Measurements from ENCODE around the gene HCN3.

The HCN3 gene

DNA sequence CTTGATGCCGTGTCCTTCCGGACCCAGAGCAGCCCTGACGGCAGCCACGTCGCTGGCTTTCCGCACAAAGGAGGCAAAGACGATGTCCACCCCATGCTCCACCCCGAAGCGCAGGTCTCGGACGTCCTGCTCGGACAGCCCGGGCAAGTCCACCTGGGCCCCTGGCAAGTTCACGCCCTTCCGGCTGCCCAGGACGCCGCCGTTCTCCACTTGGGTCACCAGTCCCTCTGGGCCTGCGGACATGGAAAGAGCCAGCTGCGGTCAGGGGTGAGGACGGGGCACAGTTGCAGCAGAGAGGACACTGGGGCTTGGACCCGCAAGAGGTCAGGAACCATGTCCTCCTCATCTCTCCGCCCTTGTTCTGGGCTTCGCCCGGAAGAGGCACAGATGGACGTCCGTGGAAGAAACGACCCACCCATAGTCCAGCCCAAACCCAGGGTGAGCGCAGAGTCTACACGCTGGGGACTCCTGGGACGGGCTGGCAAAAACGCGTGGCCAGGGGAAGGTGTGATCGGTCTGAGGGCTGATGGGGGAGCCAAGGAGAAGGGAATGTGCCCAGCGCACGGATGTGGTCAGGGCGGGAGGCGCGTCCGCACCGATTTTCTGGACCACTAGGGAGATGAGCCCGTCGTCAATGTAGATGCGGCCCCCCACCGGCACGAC lies 17.4 kb downstream of the HCN3 start:
- no peak for DNase-seq
- peaks cover 31% of the 10 kb centered on the region for H3K27me3 ChIP-seq (replicated peaks)
- TF ChIP-seq CTCF (IDR thresholded peaks at IDR 0.05; ENCODE audit: low read depth, low read length, missing control alignments), result no peak
- in situ Hi-C loops (cut with HindIII; ENCODE audit: low pct_ligation_motif_present, low sequenced_read_pairs), result no loop called here
- no peak overlapping the region for H3K27ac ChIP-seq
- H3K4me3 ChIP-seq (ENCODE audit: low read depth, low read length), result no peak overlapping the region
- no peaks in the 10 kb centered on the region for H3K36me3 ChIP-seq (replicated peaks)

DNA sequence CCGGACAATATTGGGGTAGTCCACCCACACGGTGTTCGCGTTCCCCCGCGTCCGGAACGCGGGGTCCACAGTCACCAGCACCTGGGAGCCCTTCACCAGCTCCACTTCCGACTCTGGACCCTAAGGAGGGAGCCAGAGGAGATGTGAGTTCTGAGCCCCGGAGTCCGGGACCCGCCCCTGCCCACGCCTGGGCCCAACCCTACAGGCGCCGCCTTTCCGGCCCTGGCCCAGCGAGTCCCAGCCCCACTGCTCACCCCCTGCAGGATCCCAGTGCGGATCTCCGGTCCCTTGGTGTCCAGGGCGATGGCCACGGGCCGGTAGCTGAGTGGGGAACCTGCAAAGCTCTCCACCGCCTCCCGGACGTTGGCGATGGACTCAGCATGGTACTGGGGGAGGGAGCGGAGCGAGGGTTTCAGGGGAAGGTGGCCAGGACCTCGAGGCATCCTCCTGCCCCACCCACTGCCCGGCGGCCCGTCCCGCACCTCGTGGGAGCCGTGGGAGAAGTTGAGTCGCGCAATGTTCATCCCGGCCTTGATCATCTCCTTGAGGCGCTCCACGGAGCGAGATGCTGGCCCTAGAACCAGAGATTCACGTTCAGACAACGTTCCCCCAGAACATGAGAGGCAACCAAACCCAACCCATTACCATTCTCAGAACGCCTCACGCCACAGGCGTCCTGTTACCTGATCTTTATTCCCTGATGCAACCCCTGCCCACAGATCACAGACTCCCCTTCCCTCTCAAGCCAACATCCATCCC lies 18.1 kb downstream of the HCN3 start:
- Histone ChIP-seq H3K36me3 (replicated peaks) (no peaks in the 10 kb centered on the region), H3K4me3 (ENCODE audit: low read depth, low read length) (no peak overlapping the region), H3K27ac (no peak overlapping the region), H3K27me3 (replicated peaks) (peaks cover 31% of the 10 kb centered on the region)
- in situ Hi-C loops (cut with HindIII; ENCODE audit: low pct_ligation_motif_present, low sequenced_read_pairs), result no loop called here
- no peak for TF ChIP-seq CTCF (IDR thresholded peaks at IDR 0.05; ENCODE audit: low read depth, low read length, missing control alignments)
- DNase-seq, result no peak

- Histone ChIP-seq H3K27me3 (replicated peaks) (peaks cover 31% of the 10 kb centered on the region), H3K36me3 (replicated peaks) (no peaks in the 10 kb centered on the region), H3K4me3 (ENCODE audit: low read depth, low read length) (no peak overlapping the region), H3K27ac (no peak overlapping the region)
- no peak for TF ChIP-seq CTCF (IDR thresholded peaks at IDR 0.05; ENCODE audit: low read depth, low read length, missing control alignments)
- in situ Hi-C loops (cut with HindIII; ENCODE audit: low pct_ligation_motif_present, low sequenced_read_pairs), result no loop called here
- DNase-seq, result no peak
Observed at GRCh38 chr1:155295942-155296267, 18.6 kb downstream of the HCN3 start.

GRCh38 chr1:155296661-155297060 lies 19.4 kb downstream of the HCN3 start:
- TF ChIP-seq CTCF (IDR thresholded peaks at IDR 0.05; ENCODE audit: low read depth, low read length, missing control alignments), result no peak
- no peak overlapping the region for H3K27ac ChIP-seq
- H3K4me3 ChIP-seq (ENCODE audit: low read depth, low read length), result no peak overlapping the region
- no peaks in the 10 kb centered on the region for H3K36me3 ChIP-seq (replicated peaks)
- in situ Hi-C loops (cut with HindIII; ENCODE audit: low pct_ligation_motif_present, low sequenced_read_pairs), result no loop called here
- no peak for DNase-seq
- H3K27me3 ChIP-seq (replicated peaks), result peaks cover 31% of the 10 kb centered on the region

GRCh38 chr1:155297384-155297783 lies 20.1 kb downstream of the HCN3 start:
- no peak for TF ChIP-seq CTCF (IDR thresholded peaks at IDR 0.05; ENCODE audit: low read depth, low read length, missing control alignments)
- Histone ChIP-seq H3K4me3 (ENCODE audit: low read depth, low read length) (no peak overlapping the region), H3K36me3 (replicated peaks) (no peaks in the 10 kb centered on the region), H3K27ac (no peak overlapping the region), H3K27me3 (replicated peaks) (peaks cover 31% of the 10 kb centered on the region)
- in situ Hi-C loops (cut with HindIII; ENCODE audit: low pct_ligation_motif_present, low sequenced_read_pairs), result no loop called here
- no peak for DNase-seq
